22Rv1 (cell line): ENCODE results near the gene GSG1L2.

Experiments
- H3K27ac ChIP-seq: fragments of 450-650 bp; 2 replicates; pipeline ENCODE4 v1.5.1; 2017
- CTCF ChIP-seq: fragments of 450-650 bp; IDR thresholded peaks from 2 replicates; pipeline ENCODE4 v1.5.1; 2017; ENCODE audit warnings: mild to moderate bottlenecking
- ZFX ChIP-seq: fragments of 450-650 bp; IDR thresholded peaks from 2 replicates; pipeline ENCODE4 v1.6.1; 2017; ENCODE audit warnings: antibody characterized with exemption, borderline replicate concordance

GSG1L2 gene

GRCh38 chr17:9814337-9814945 is 7.4 kb downstream of the GSG1L2 start:
- no peak overlapping the region for H3K27ac ChIP-seq
- no peak for TF ChIP-seq CTCF
- no peak for TF ChIP-seq ZFX

- TF ChIP-seq ZFX = no peak
- TF ChIP-seq CTCF = no peak
- H3K27ac ChIP-seq = no peak overlapping the region
Observed at GRCh38 chr17:9813166-9813565, 8.7 kb downstream of the GSG1L2 start.

GRCh38 chr17:9811537-9811936 is 10.3 kb downstream of the GSG1L2 start:
- TF ChIP-seq CTCF = no peak
- no peak for TF ChIP-seq ZFX

GRCh38 chr17:9811086-9811485 is 10.8 kb downstream of the GSG1L2 start:
- TF ChIP-seq CTCF (no peak), ZFX (no peak)
- no peak overlapping the region for H3K27ac ChIP-seq

More at GRCh38 chr17:9811537-9811936, 10.3 kb downstream of the GSG1L2 start:
- H3K27ac ChIP-seq = no peak overlapping the region

GRCh38 chr17:9810100-9810949 is 11.6 kb downstream of the GSG1L2 start:
- TF ChIP-seq ZFX = no peak
- no peak for TF ChIP-seq CTCF
- no peak overlapping the region for H3K27ac ChIP-seq

- H3K27ac ChIP-seq = no peak overlapping the region
- TF ChIP-seq CTCF (no peak), ZFX (no peak)
Observed at GRCh38 chr17:9809409-9809808, 12.5 kb downstream of the GSG1L2 start.

- no peak for TF ChIP-seq ZFX
- no peak for TF ChIP-seq CTCF
- H3K27ac ChIP-seq = no peak overlapping the region
Observed at GRCh38 chr17:9806699-9807098, 15.2 kb downstream of the GSG1L2 start.
